HepG2 (cell line): ENCODE results near the gene MLLT10. TPM values are rescaled to one million over a fixed set of nuclear protein-coding genes. Genes with fewer than 3 reads are reported as not detected.

Source experiments
- AGO2 ChIP-seq: fragments of 200-400 bp; formaldehyde crosslinking; optimal IDR thresholded peaks from 2 replicates; pipeline ENCODE3; 2017; ENCODE audit warnings: mild to moderate bottlenecking, low read depth, low read length, moderate library complexity
- BCL3 ChIP-seq: sonication (generic); formaldehyde crosslinking; IDR thresholded peaks from 2 replicates; pipeline ENCODE4 v1.5.1; 2020; ENCODE audit warnings: mild to moderate bottlenecking, missing genetic modification reagents, moderate library complexity
- DR1 ChIP-seq: sonication (generic); formaldehyde crosslinking; IDR thresholded peaks from 2 replicates; pipeline ENCODE4 v1.8.0; 2021; ENCODE audit warnings: mild to moderate bottlenecking, missing genetic modification reagents, inconsistent platforms
- ERF ChIP-seq: IDR thresholded peaks from 2 replicates; pipeline ENCODE4 v1.6.1; 2018; ENCODE audit warnings: missing biosample characterization, missing genetic modification reagents
- GABPB1 ChIP-seq: IDR thresholded peaks from 2 replicates; pipeline ENCODE4 v1.6.1; 2016; ENCODE audit warnings: mild to moderate bottlenecking, missing genetic modification reagents, moderate library complexity, missing compliant biosample characterization
- ISX ChIP-seq: sonication (generic); formaldehyde crosslinking; conservative IDR thresholded peaks from 2 replicates; pipeline ENCODE4 v1.5.0; 2020; ENCODE audit warnings: missing genetic modification reagents
- NFKBIZ ChIP-seq: IDR thresholded peaks from 2 replicates; pipeline ENCODE4 v1.6.1; 2018; ENCODE audit warnings: missing genetic modification reagents, missing compliant biosample characterization
- POGZ ChIP-seq: sonication (generic); formaldehyde crosslinking; IDR thresholded peaks from 2 replicates; pipeline ENCODE4 v1.4.0; 2020; ENCODE audit warnings: mild to moderate bottlenecking, missing genetic modification reagents
- RXRA ChIP-seq: sonication (generic); formaldehyde crosslinking; IDR thresholded peaks from 2 replicates; pipeline ENCODE4 v1.5.1; 2020; ENCODE audit warnings: missing genetic modification reagents
- TBP ChIP-seq: sonication (generic); formaldehyde crosslinking; IDR thresholded peaks from 2 replicates; pipeline ENCODE4 v1.5.0; 2020; ENCODE audit warnings: missing genetic modification reagents
- ZFP90 ChIP-seq: sonication (generic); formaldehyde crosslinking; IDR thresholded peaks from 2 replicates; pipeline ENCODE4 v1.8.0; 2022; ENCODE audit warnings: missing genetic modification reagents, mild to moderate bottlenecking, inconsistent platforms, borderline replicate concordance
- ZMAT5 ChIP-seq: sonication (generic); formaldehyde crosslinking; IDR thresholded peaks from 2 replicates; pipeline ENCODE4 v1.5.0; 2020; ENCODE audit warnings: mild to moderate bottlenecking, low read depth, missing genetic modification reagents, borderline replicate concordance
- ZNF160 ChIP-seq: sonication (generic); formaldehyde crosslinking; IDR thresholded peaks from 2 replicates; pipeline ENCODE4 v1.8.0; 2022; ENCODE audit warnings: mild to moderate bottlenecking, inconsistent platforms, missing genetic modification reagents
- ZNF281 ChIP-seq: sonication (generic); formaldehyde crosslinking; IDR thresholded peaks from 2 replicates; pipeline ENCODE4 v1.4.0; 2020; ENCODE audit warnings: missing genetic modification reagents, borderline replicate concordance
- ZNF329 ChIP-seq: sonication (generic); formaldehyde crosslinking; IDR thresholded peaks from 2 replicates; pipeline ENCODE4 v1.9.0; 2021; ENCODE audit warnings: low read depth, mild to moderate bottlenecking, missing genetic modification reagents
- ZNF761 ChIP-seq: sonication (generic); formaldehyde crosslinking; conservative IDR thresholded peaks from 2 replicates; pipeline ENCODE4 v1.4.0; 2020; ENCODE audit warnings: mild to moderate bottlenecking, missing genetic modification reagents
- ZNF878 ChIP-seq: sonication (generic); formaldehyde crosslinking; IDR thresholded peaks from 2 replicates; pipeline ENCODE4 v1.8.1; 2023; ENCODE audit warnings: mild to moderate bottlenecking, missing genetic modification reagents, moderate library complexity
- ZSCAN12 ChIP-seq: sonication (generic); formaldehyde crosslinking; IDR thresholded peaks from 2 replicates; pipeline ENCODE4 v1.9.0; 2021; ENCODE audit warnings: mild to moderate bottlenecking, missing genetic modification reagents
- polyA plus RNA-seq, 8 experiments: library from polyadenylated mRNA; depleted of rRNA in 3 of 8; stranded (reverse) in 7 of 8; unstranded in 1 of 8; fragments of >200 nt; fragmentation: Illumina TruSeq in 4 of 8; extraction: Trizol in 4 of 8; gene quantifications; 2 replicates each; pipeline versions ENCODE4 v1.2.1 to v1.2.3, GENCODE V29; 2011 to 2016; ENCODE audit warnings: low read depth in 4 of 8, missing spikeins in 1 of 8, mixed read lengths in 1 of 8; ENCODE audit not compliant: insufficient read depth in 1 of 8
- total RNA-seq, 5 experiments: library from RNA; depleted of rRNA; stranded (reverse); fragments of >200 nt; fragmentation: Illumina TruSeq; extraction: Trizol; gene quantifications; 2 replicates each; pipeline ENCODE4 v1.2.3, GENCODE V29; 2016; ENCODE audit warnings: low read depth in 1 of 5
- TF ChIP-seq, protein P1 (sequence below): sonication (generic); formaldehyde crosslinking; IDR thresholded peaks from 2 replicates; pipeline ENCODE4 v1.5.0; 2020; ENCODE audit warnings: missing genetic modification reagents, mild to moderate bottlenecking, borderline replicate concordance
- TF ChIP-seq, protein P2 (sequence below): sonication (generic); formaldehyde crosslinking; conservative IDR thresholded peaks from 2 replicates; pipeline ENCODE4 v1.4.0; 2020; ENCODE audit warnings: missing genetic modification reagents

The MLLT10 gene
- total and polyA plus RNA-seq, 2 of the 13 experiments (the other 11 are each of a cell fraction or from before 2014, with no cell fraction given) = 51.3 to 84.1 TPM

DNA sequence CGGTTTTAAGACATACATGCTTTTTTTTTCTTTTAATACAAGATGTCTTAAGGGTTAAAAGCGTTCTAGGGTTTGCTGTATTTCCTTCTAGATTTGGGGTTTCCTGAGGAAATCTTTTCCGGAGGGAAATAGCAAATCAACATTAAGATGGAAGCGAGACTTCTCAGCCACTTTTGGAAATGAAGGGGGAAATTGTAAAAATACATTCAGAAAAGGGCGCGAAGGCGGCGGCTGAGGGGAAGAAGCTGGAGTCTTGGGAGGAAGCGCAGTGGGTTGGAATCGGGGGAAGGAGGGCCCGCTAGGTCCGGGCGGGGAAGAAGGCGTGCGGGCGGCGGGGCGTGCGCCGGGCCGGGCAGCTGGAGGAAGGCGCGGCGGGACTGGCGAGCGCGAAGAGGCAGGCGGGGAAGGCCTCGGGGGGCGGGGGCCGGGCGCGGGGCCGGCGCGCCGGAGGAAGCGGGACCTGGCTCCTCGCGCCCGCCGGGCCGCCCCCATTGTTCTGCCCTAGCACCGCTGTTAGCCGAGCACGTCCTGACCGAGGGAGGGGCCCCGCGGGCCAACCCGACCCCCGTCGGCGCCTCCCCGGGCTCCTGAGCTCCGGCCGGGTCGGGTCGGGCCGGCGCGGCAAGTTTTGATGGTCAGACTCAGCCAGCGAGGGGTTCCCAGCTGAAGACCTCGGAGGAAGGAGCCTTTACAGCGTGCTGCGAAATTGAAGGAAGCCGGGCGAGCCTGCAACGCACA, 7.0 kb upstream of the MLLT10 start (continued):
- peak; percentile 83; the same call in 1 of the 2 replicates for TF ChIP-seq ISX
- TF ChIP-seq POGZ = no peak
- no peak for TF ChIP-seq NFKBIZ (CRISPR knock-in tag)
- peak; percentile 60; the same call in 1 of the 2 replicates for TF ChIP-seq RXRA (CRISPR knock-in tag)
- TF ChIP-seq GABPB1 = peak; percentile 75; the same call in 1 of the 2 replicates
- no peak for TF ChIP-seq ZMAT5 (CRISPR knock-in tag)
- TF ChIP-seq ZNF281 = peak; percentile 62
- TF ChIP-seq ZNF761 (CRISPR knock-in tag) = no peak
- TF ChIP-seq BCL3 (CRISPR knock-in tag) = peak; percentile 72; the same call in 1 of the 2 replicates
- peak; percentile 59; the same call in 1 of the 2 replicates for TF ChIP-seq DR1 (CRISPR knock-in tag)
- no peak for TF ChIP-seq ZNF329 (CRISPR knock-in tag)
- TF ChIP-seq TBP = 0 out of 2 replicates have a peak, but pooled peaks have one; percentile 54
- peak; percentile 87 for TF ChIP-seq AGO2
- peak; percentile 32; the same call in 1 of the 2 replicates for TF ChIP-seq ZFP90 (CRISPR knock-in tag)
- peak; percentile 49 for TF ChIP-seq ERF (CRISPR knock-in tag)
- TF ChIP-seq, protein P1, sequence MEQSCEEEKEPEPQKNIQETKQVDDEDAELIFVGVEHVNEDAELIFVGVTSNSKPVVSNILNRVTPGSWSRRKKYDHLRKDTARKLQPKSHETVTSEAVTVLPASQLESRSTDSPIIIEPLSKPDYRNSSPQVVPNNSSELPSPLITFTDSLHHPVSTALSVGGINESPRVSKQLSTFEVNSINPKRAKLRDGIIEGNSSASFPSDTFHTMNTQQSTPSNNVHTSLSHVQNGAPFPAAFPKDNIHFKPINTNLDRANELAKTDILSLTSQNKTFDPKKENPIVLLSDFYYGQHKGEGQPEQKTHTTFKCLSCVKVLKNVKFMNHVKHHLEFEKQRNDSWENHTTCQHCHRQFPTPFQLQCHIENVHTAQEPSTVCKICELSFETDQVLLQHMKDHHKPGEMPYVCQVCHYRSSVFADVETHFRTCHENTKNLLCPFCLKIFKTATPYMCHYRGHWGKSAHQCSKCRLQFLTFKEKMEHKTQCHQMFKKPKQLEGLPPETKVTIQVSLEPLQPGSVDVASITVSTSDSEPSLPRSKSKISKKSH (CRISPR knock-in tag) = 0 out of 2 replicates have a peak, but pooled peaks have one; percentile 12
- TF ChIP-seq ZNF160 (CRISPR knock-in tag) = no peak
- 0 out of 2 replicates have a peak, but pooled peaks have one; percentile 33 for TF ChIP-seq ZNF878 (CRISPR knock-in tag)
- TF ChIP-seq, protein P2, sequence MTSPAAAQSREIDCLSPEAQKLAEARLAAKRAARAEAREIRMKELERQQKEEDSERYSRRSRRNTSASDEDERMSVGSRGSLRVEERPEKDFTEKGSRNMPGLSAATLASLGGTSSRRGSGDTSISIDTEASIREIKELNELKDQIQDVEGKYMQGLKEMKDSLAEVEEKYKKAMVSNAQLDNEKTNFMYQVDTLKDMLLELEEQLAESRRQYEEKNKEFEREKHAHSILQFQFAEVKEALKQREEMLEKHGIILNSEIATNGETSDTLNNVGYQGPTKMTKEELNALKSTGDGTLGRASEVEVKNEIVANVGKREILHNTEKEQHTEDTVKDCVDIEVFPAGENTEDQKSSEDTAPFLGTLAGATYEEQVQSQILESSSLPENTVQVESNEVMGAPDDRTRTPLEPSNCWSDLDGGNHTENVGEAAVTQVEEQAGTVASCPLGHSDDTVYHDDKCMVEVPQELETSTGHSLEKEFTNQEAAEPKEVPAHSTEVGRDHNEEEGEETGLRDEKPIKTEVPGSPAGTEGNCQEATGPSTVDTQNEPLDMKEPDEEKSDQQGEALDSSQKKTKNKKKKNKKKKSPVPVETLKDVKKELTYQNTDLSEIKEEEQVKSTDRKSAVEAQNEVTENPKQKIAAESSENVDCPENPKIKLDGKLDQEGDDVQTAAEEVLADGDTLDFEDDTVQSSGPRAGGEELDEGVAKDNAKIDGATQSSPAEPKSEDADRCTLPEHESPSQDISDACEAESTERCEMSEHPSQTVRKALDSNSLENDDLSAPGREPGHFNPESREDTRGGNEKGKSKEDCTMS (CRISPR knock-in tag) = no peak
- TF ChIP-seq ZSCAN12 (CRISPR knock-in tag) = peak; percentile 60; the same call in 1 of the 2 replicates
